HG02642 (cell line): ENCODE data around the gene HPSE.

ENCODE experiments used
- ATAC-seq: cut with Tn5 transposase; IDR thresholded peaks from one replicate; pipeline ENCODE4 v1.9.1; 2021; ENCODE audit warnings: mild to moderate bottlenecking; ENCODE audit not compliant: unreplicated experiment, poor library complexity

HPSE gene

GRCh38 chr4:83252782-83253405 is 81.8 kb downstream of the HPSE start:
- peak; percentile 73 for ATAC-seq

- no peak for ATAC-seq
Measured at GRCh38 chr4:83251447-83251830, 83.2 kb downstream of the HPSE start.

- ATAC-seq, result no peak
Measured at GRCh38 chr4:83250687-83251446, 83.8 kb downstream of the HPSE start.

GRCh38 chr4:83248486-83248885 is 86.2 kb downstream of the HPSE start:
- no peak for ATAC-seq

GRCh38 chr4:83247415-83248357 is 87.0 kb downstream of the HPSE start:
- ATAC-seq, result no peak
